SK-N-SH (cell line): ENCODE data around the gene ASB7. TPM values are rescaled to one million over a fixed set of nuclear protein-coding genes. Genes with fewer than 3 reads are reported as not detected.

ENCODE experiments used
- CTCF ChIA-PET: fragments of 300-600, 350-600 bp; formaldehyde crosslinking; extraction: SDS; loops from one replicate; lab custom pipeline; 2021; lab: Yijun Ruan, JAX
- POLR2A ChIA-PET: fragments of 350-600 bp; sonication (Branson Sonifier 250); formaldehyde crosslinking; extraction: SDS; loops from one replicate; lab custom pipeline; 2020; ENCODE audit warnings: antibody characterized with exemption, inconsistent platforms; lab: Yijun Ruan, JAX
- DNase-seq: peaks from one replicate; pipeline ENCODE4 v3.0.0; 2012
- H2AFZ ChIP-seq: fragments of 200-600 bp; sonication (generic); 2 replicates; pipeline ENCODE4 v1.8.1; 2016; ENCODE audit warnings: antibody characterized with exemption, mild to moderate bottlenecking, low read depth
- H3F3A ChIP-seq: fragments of 200-600 bp; sonication (generic); replicated peaks from 2 replicates; pipeline ENCODE3; 2016; ENCODE audit warnings: antibody characterized with exemption, mild to moderate bottlenecking; ENCODE audit not compliant: insufficient read depth
- H3K27ac ChIP-seq, 2 experiments: fragments of 200-500 bp in 1 of 2; fragments of 200-600 bp in 1 of 2; sonication (Bioruptor generic) in 1 of 2; sonication (generic), shearing (Covaris generic) in 1 of 2; 2 replicates each; pipeline versions ENCODE4 v1.5.1 to v1.6.1; 2014 to 2016; ENCODE audit warnings: low read depth in 2 of 2, inconsistent platforms in 1 of 2, low read length in 1 of 2, mild to moderate bottlenecking in 1 of 2, mixed read lengths in 1 of 2
- H3K27me3 ChIP-seq: fragments of 200-600 bp; sonication (generic), shearing (Covaris generic); 2 replicates; pipeline ENCODE4 v1.6.1; 2016; ENCODE audit warnings: mixed run types; ENCODE audit not compliant: insufficient read depth
- H3K36me3 ChIP-seq, 2 experiments: fragments of 200-500 bp in 1 of 2; fragments of 200-600 bp in 1 of 2; sonication (Bioruptor generic) in 1 of 2; sonication (generic) in 1 of 2; replicated peaks in 1 of 2; 2 replicates each; pipeline versions ENCODE3 to v1.5.1; 2014 to 2016; ENCODE audit warnings: low read length in 1 of 2, mild to moderate bottlenecking in 1 of 2; ENCODE audit not compliant: insufficient read depth in 2 of 2, control insufficient read depth in 1 of 2
- H3K4me1 ChIP-seq, 2 experiments: fragments of 200-500 bp in 1 of 2; fragments of 200-600 bp in 1 of 2; sonication (Bioruptor generic) in 1 of 2; sonication (generic), shearing (Covaris generic) in 1 of 2; 2 replicates each; pipeline versions ENCODE4 v1.5.1 to v1.6.1; 2014 to 2016; ENCODE audit warnings: low read depth in 1 of 2, low read length in 1 of 2, mixed run types in 1 of 2; ENCODE audit not compliant: insufficient read depth in 2 of 2, control insufficient read depth in 1 of 2
- H3K4me2 ChIP-seq: fragments of 200-600 bp; sonication (generic), shearing (Covaris generic); 2 replicates; pipeline ENCODE4 v1.6.1; 2017; ENCODE audit warnings: mixed run types
- H3K4me3 ChIP-seq, 2 experiments: fragments of 200-500 bp in 1 of 2; fragments of 200-600 bp in 1 of 2; sonication (Bioruptor generic) in 1 of 2; sonication (generic), shearing (Covaris generic) in 1 of 2; 2 replicates each; pipeline versions ENCODE4 v1.5.1 to v1.8.1; 2014 to 2016; ENCODE audit warnings: low read depth in 2 of 2, inconsistent platforms in 1 of 2, low read length in 1 of 2, mild to moderate bottlenecking in 1 of 2, mixed read lengths in 1 of 2, moderate library complexity in 1 of 2
- H3K79me2 ChIP-seq: fragments of 200-600 bp; sonication (generic); 2 replicates; pipeline ENCODE4 v1.8.1; 2017; ENCODE audit warnings: mild to moderate bottlenecking; ENCODE audit not compliant: insufficient read depth
- H3K9ac ChIP-seq: fragments of 200-600 bp; sonication (generic); 2 replicates; pipeline ENCODE4 v1.6.1; 2017; ENCODE audit warnings: mixed run types
- H3K9me2 ChIP-seq: fragments of 200-600 bp; sonication (generic); 2 replicates; pipeline ENCODE4 v1.6.1; 2017; ENCODE audit warnings: mixed run types
- H3K9me3 ChIP-seq: fragments of 200-600 bp; sonication (generic); 2 replicates; pipeline ENCODE4 v1.6.1; 2017; ENCODE audit warnings: mixed run types, mild to moderate bottlenecking, moderate library complexity
- H4K20me1 ChIP-seq: fragments of 200-600 bp; sonication (generic); 2 replicates; pipeline ENCODE4 v1.6.1; 2017; ENCODE audit warnings: mild to moderate bottlenecking, mixed run types; ENCODE audit not compliant: insufficient read depth
- EZH2phosphoT487 ChIP-seq: fragments of 200-600 bp; sonication (generic); IDR thresholded peaks from 2 replicates; pipeline ENCODE4 v1.6.1; 2017; ENCODE audit warnings: low read depth, mixed run types, mild to moderate bottlenecking, antibody characterized with exemption, moderate library complexity, borderline replicate concordance
- FOXJ3 ChIP-seq: sonication (generic); formaldehyde crosslinking; IDR thresholded peaks from 2 replicates; pipeline ENCODE4 v1.5.1; 2020; ENCODE audit warnings: mild to moderate bottlenecking, missing genetic modification reagents
- GABPA ChIP-seq: IDR thresholded peaks from 2 replicates; pipeline ENCODE4 v1.4.0; 2012; ENCODE audit warnings: low read depth, mild to moderate bottlenecking
- GATA2 ChIP-seq: sonication (generic); formaldehyde crosslinking; IDR thresholded peaks from 2 replicates; pipeline ENCODE4 v1.5.0; 2020; ENCODE audit warnings: mild to moderate bottlenecking, missing genetic modification reagents
- MAX ChIP-seq: IDR thresholded peaks from 2 replicates; pipeline ENCODE4 v1.4.0; 2012; ENCODE audit warnings: low read depth
- MEF2A ChIP-seq: IDR thresholded peaks from 2 replicates; pipeline ENCODE4 v1.4.0; 2012; ENCODE audit warnings: low read depth, borderline replicate concordance
- MXI1 ChIP-seq: IDR thresholded peaks from 2 replicates; pipeline ENCODE4 v1.6.1; 2012; ENCODE audit warnings: mild to moderate bottlenecking, low read depth, low read length, improper control_type of control experiment
- NFIC ChIP-seq: IDR thresholded peaks from 2 replicates; pipeline ENCODE4 v1.4.0; 2012; ENCODE audit warnings: borderline replicate concordance
- REST ChIP-seq: IDR thresholded peaks from 2 replicates; pipeline ENCODE4 v1.6.1; 2012; ENCODE audit warnings: mild to moderate bottlenecking, low read depth, low read length, moderate library complexity
- RFX5 ChIP-seq: IDR thresholded peaks from 2 replicates; pipeline ENCODE4 v1.6.1; 2012; ENCODE audit warnings: mild to moderate bottlenecking, improper control_type of control experiment, low read length
- RXRA ChIP-seq: IDR thresholded peaks from 2 replicates; pipeline ENCODE4 v1.4.0; 2012; ENCODE audit warnings: low read depth, mild to moderate bottlenecking, borderline replicate concordance
- SIN3A ChIP-seq: IDR thresholded peaks from 2 replicates; pipeline ENCODE4 v1.6.1; 2012; ENCODE audit warnings: low read depth, mild to moderate bottlenecking, low read length, moderate library complexity, borderline replicate concordance
- SMC3 ChIP-seq: IDR thresholded peaks from 2 replicates; pipeline ENCODE4 v1.6.1; 2012; ENCODE audit warnings: low read depth, low read length, improper control_type of control experiment
- TAF1 ChIP-seq: IDR thresholded peaks from 2 replicates; pipeline ENCODE4 v1.6.1; 2012; ENCODE audit warnings: low read depth, mild to moderate bottlenecking, low read length, moderate library complexity, borderline replicate concordance
- USF1 ChIP-seq: IDR thresholded peaks from 2 replicates; pipeline ENCODE4 v1.4.0; 2012; ENCODE audit warnings: low read depth, borderline replicate concordance
- USF2 ChIP-seq: fragments of 150-350 bp; IDR thresholded peaks from 2 replicates; pipeline ENCODE4 v1.6.1; 2017; ENCODE audit warnings: antibody characterized with exemption, low read length, low read depth, borderline replicate concordance
- YY1 ChIP-seq: IDR thresholded peaks from 2 replicates; pipeline ENCODE4 v1.4.0; 2012; ENCODE audit warnings: low read depth, mild to moderate bottlenecking
- ZBTB33 ChIP-seq: IDR thresholded peaks from 2 replicates; pipeline ENCODE4 v1.4.0; 2012; ENCODE audit warnings: low read depth, borderline replicate concordance
- WGBS: methylation state at CpG from one replicate; pipeline ENCODE4 v1.1.6; 2017; ENCODE audit warnings: low lambda C conversion rate; 5-methylcytosine and 5-hydroxymethylcytosine counted together
- polyA plus RNA-seq, 3 experiments: library from polyadenylated mRNA; depleted of rRNA; stranded (reverse); fragments of >200 nt; gene quantifications; 2 replicates each; pipeline ENCODE4 v1.2.3, GENCODE V29; 2012

ASB7 gene
- polyA plus RNA-seq, 1 of the 3 experiments (the other 2 are of a cell fraction) = 6.1 TPM

GRCh38 chr15:100694381-100695021 lies 92.1 kb downstream of the ASB7 start (continued):
- TF ChIP-seq MAX = no peak

GRCh38 chr15:100695048-100695447 lies 92.7 kb downstream of the ASB7 start:
- ChIA-PET POLR2A (no interaction called here), CTCF (interaction anchor here (0.6 kb wide), 1 partner anchor 312 kb away, joined by 3 read pairs; no protein-coding TSS in a partner anchor)
- Histone ChIP-seq H3F3A (no peaks in the 10 kb centered on the region), H3K9me2 (no peaks in the 10 kb centered on the region), H3K27me3 (no peaks in the 10 kb centered on the region; the same call in 1 of the 2 replicates), H4K20me1 (no peaks in the 10 kb centered on the region), H3K4me3 (no peak overlapping the region), H3K4me1 (no peaks in the 10 kb centered on the region), H3K9me3 (no peaks in the 10 kb centered on the region), H3K9ac (no peak overlapping the region), H3K79me2 (no peaks in the 10 kb centered on the region), H3K4me2 (no peak overlapping the region), H3K36me3 (no peaks in the 10 kb centered on the region), H2AFZ (no peak overlapping the region), H3K27ac (no peak overlapping the region)
- 76% methylated on average over 3 of the region's 3 CpGs for WGBS
- no peak for DNase-seq
- TF ChIP-seq RFX5 (no peak), FOXJ3 (CRISPR knock-in tag) (no peak), MXI1 (no peak), MEF2A (no peak), SMC3 (no peak), GATA2 (CRISPR knock-in tag) (no peak), YY1 (no peak), USF1 (no peak), NFIC (no peak), SIN3A (no peak), ZBTB33 (no peak), EZH2phosphoT487 (no peak), RXRA (no peak), USF2 (no peak), TAF1 (no peak), REST (no peak), GABPA (no peak)
